ENCODE data around the gene ECEL1.

- TF ChIP-seq CTCF (IDR thresholded peaks at IDR 0.05), result no peak
- no peak for TF ChIP-seq EP300 (IDR thresholded peaks at IDR 0.05)
Observed at GRCh38 chr2:232506709-232507108, 19.1 kb upstream of the ECEL1 start.
